Trophoblast cell (in vitro differentiated cells and primary cell): ENCODE data around the gene PIK3R6.

ENCODE experiments used
- DNase-seq, 2 donors: peaks; one replicate each; pipeline ENCODE4 v3.0.0-alpha.2; 2016
- H2AFZ ChIP-seq: 2 replicates; pipeline ENCODE4 v1.6.1; 2013; ENCODE audit warnings: low read length, moderate library complexity, mild to moderate bottlenecking; ENCODE audit not compliant: insufficient read depth, poor library complexity
- H2AK5ac ChIP-seq: 2 replicates; pipeline ENCODE4 v1.6.1; 2013; ENCODE audit warnings: mild to moderate bottlenecking, low read length
- H2BK120ac ChIP-seq: 2 replicates; pipeline ENCODE4 v1.6.1; 2013; ENCODE audit warnings: low read length, mild to moderate bottlenecking, moderate library complexity; ENCODE audit not compliant: insufficient read depth, poor library complexity
- H2BK12ac ChIP-seq: 2 replicates; pipeline ENCODE4 v1.6.1; 2013; ENCODE audit warnings: mild to moderate bottlenecking, low read length, moderate library complexity
- H2BK5ac ChIP-seq: 2 replicates; pipeline ENCODE4 v1.6.1; 2013; ENCODE audit warnings: low read length, low read depth, moderate library complexity, mild to moderate bottlenecking; ENCODE audit not compliant: poor library complexity
- H3K14ac ChIP-seq: 2 replicates; pipeline ENCODE4 v1.6.1; 2013; ENCODE audit warnings: mild to moderate bottlenecking, low read length
- H3K18ac ChIP-seq: 2 replicates; pipeline ENCODE4 v1.6.1; 2013; ENCODE audit warnings: mild to moderate bottlenecking, low read length
- H3K23ac ChIP-seq: 2 replicates; pipeline ENCODE4 v1.6.1; 2013; ENCODE audit warnings: low read length
- H3K27ac ChIP-seq: 2 replicates; pipeline ENCODE4 v1.5.1; 2013; ENCODE audit warnings: low read depth, mild to moderate bottlenecking, inconsistent platforms, low read length, moderate library complexity
- H3K27me3 ChIP-seq: 2 replicates; pipeline ENCODE4 v1.6.1; 2013; ENCODE audit warnings: inconsistent platforms, mild to moderate bottlenecking, low read length, moderate library complexity; ENCODE audit not compliant: insufficient read depth
- H3K36me3 ChIP-seq, 2 experiments: 1 replicate in 1 of 2; 2 replicates in 1 of 2; pipeline ENCODE4 v1.6.1; 2013; ENCODE audit warnings: low read length in 2 of 2, mild to moderate bottlenecking in 2 of 2, moderate library complexity in 1 of 2; ENCODE audit not compliant: insufficient read depth in 2 of 2, control insufficient read depth in 1 of 2
- H3K4ac ChIP-seq: 2 replicates; pipeline ENCODE4 v1.6.1; 2013; ENCODE audit warnings: low read depth, mild to moderate bottlenecking, low read length, moderate library complexity
- H3K4me1 ChIP-seq, 2 experiments: 1 replicate in 1 of 2; 2 replicates in 1 of 2; pipeline ENCODE4 v1.6.1; 2013; ENCODE audit warnings: low read length in 2 of 2, mild to moderate bottlenecking in 2 of 2, moderate library complexity in 1 of 2; ENCODE audit not compliant: insufficient read depth in 2 of 2, control insufficient read depth in 1 of 2
- H3K4me2 ChIP-seq: 2 replicates; pipeline ENCODE4 v1.6.1; 2013; ENCODE audit warnings: inconsistent platforms, mild to moderate bottlenecking, low read length, moderate library complexity
- H3K4me3 ChIP-seq: 2 replicates; pipeline ENCODE4 v1.5.1; 2013; ENCODE audit warnings: mild to moderate bottlenecking, low read depth, low read length, inconsistent platforms
- H3K79me1 ChIP-seq: one replicate; pipeline ENCODE4 v1.6.1; 2013; ENCODE audit warnings: low read length
- H3K79me2 ChIP-seq: 2 replicates; pipeline ENCODE4 v1.6.1; 2013; ENCODE audit warnings: low read length, mild to moderate bottlenecking; ENCODE audit not compliant: control insufficient read depth, insufficient read depth, poor library complexity
- H3K9ac ChIP-seq: 2 replicates; pipeline ENCODE4 v1.6.1; 2013; ENCODE audit warnings: mild to moderate bottlenecking, low read length
- H3K9me3 ChIP-seq: 2 replicates; pipeline ENCODE4 v1.6.1; 2013; ENCODE audit warnings: low read depth, mild to moderate bottlenecking, control low read depth, inconsistent platforms, low read length; ENCODE audit not compliant: insufficient read depth
- H4K12ac ChIP-seq: 2 replicates; pipeline ENCODE4 v1.6.1; 2013; ENCODE audit warnings: low read depth, mild to moderate bottlenecking, low read length, moderate library complexity
- H4K8ac ChIP-seq: 2 replicates; pipeline ENCODE4 v1.6.1; 2013; ENCODE audit warnings: low read depth, mild to moderate bottlenecking, low read length, moderate library complexity
- H4K91ac ChIP-seq: one replicate; pipeline ENCODE4 v1.6.1; 2013; ENCODE audit warnings: low read depth, mild to moderate bottlenecking, low read length, moderate library complexity
- WGBS: extraction: QIAGEN DNeasy Blood & Tissue Kit; methylation state at CpG from one replicate; pipeline ENCODE4 v1.1.7; 2013; ENCODE audit warnings: missing lambda C conversion rate; ENCODE audit not compliant: insufficient read length, insufficient coverage; ENCODE audit errors: extremely low coverage; 5-methylcytosine and 5-hydroxymethylcytosine counted together

PIK3R6 gene

DNA sequence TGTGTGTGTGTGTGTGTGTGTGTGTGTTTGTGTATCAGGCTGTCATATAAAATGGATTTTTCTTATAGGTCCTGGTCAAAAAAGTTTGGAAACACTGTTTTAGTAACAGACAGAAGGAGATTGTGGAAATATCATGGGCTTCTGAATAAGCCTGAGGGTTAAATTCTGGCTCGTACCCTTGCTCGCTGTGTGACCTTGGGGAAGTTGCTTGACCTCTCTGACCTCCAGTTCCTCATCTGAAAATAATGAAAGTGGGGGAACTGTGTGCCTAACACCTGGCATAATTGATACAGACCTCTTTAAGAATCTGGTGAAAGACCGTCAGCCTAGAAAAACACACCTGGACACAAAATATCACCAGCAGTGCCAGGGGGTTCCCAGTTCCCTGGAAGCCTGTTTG lies 25.6 kb upstream of the PIK3R6 start:
- no peaks in the 10 kb centered on the region for H3K27me3 ChIP-seq
- WGBS, result no CpG with 5 or more reads among the region's 3 CpGs

GRCh38 chr17:8892338-8892690 lies 24.8 kb upstream of the PIK3R6 start:
- H4K12ac ChIP-seq, result no peak overlapping the region
- no CpG with 5 or more reads among the region's 6 CpGs for WGBS
- H2AK5ac ChIP-seq, result no peak overlapping the region
- no peak overlapping the region for H3K4me3 ChIP-seq
- H3K79me1 ChIP-seq, result no peaks in the 10 kb centered on the region
- no peak overlapping the region for H3K27ac ChIP-seq
- H3K79me2 ChIP-seq, result no peaks in the 10 kb centered on the region
- no peak overlapping the region for H3K18ac ChIP-seq
- H3K27me3 ChIP-seq, result no peaks in the 10 kb centered on the region
- no peak overlapping the region for H2BK5ac ChIP-seq
- H3K4ac ChIP-seq, result no peak overlapping the region
- H2BK120ac ChIP-seq, result no peak overlapping the region
- no peak overlapping the region for H3K4me2 ChIP-seq
- DNase-seq, result no peak
- H2AFZ ChIP-seq, result no peak overlapping the region
- no peaks in the 10 kb centered on the region for H3K36me3 ChIP-seq
- H3K9me3 ChIP-seq, result peaks cover 3% of the 10 kb centered on the region
- H3K23ac ChIP-seq, result no peak overlapping the region
- no peak overlapping the region for H4K8ac ChIP-seq
- no peaks in the 10 kb centered on the region for H3K4me1 ChIP-seq
- H2BK12ac ChIP-seq, result no peak overlapping the region
- no peak overlapping the region for H3K14ac ChIP-seq
- H4K91ac ChIP-seq, result no peak overlapping the region
- no peak overlapping the region for H3K9ac ChIP-seq

More for the DNA sequence above, 25.6 kb upstream of the PIK3R6 start:
- Histone ChIP-seq H3K14ac (no peak overlapping the region), H2AK5ac (no peak overlapping the region), H2BK5ac (no peak overlapping the region), H3K9ac (no peak overlapping the region), H3K18ac (no peak overlapping the region), H2BK120ac (no peak overlapping the region), H3K36me3 (no peaks in the 10 kb centered on the region), H3K79me2 (no peaks in the 10 kb centered on the region), H4K8ac (no peak overlapping the region), H3K4me2 (no peak overlapping the region), H4K91ac (no peak overlapping the region), H3K4ac (no peak overlapping the region), H3K79me1 (no peaks in the 10 kb centered on the region), H4K12ac (no peak overlapping the region), H3K27ac (no peak overlapping the region), H3K4me1 (no peaks in the 10 kb centered on the region), H3K4me3 (no peak overlapping the region), H3K9me3 (peaks cover 3% of the 10 kb centered on the region), H3K23ac (no peak overlapping the region), H2BK12ac (no peak overlapping the region), H2AFZ (no peak overlapping the region)
- no peak for DNase-seq

DNA sequence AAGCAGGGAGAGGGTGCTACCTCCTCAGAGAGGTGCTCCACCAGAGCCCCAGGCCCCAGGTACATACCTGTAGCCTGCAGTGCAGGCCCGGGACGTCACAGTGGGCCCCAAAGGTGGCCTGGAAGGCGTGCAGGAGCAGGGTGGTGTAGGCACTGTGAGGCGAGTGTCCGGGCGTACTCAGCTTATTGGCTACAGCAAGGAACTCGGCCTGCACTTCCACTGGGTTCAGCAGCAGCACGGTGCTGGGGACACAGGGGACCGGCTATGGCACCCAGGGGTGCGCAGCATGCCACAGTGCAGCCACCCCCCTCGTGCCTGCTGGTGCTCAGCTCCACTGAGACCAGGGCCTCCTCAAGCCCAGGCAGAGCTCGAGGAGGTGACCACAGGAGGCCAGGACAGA lies 23.2 kb upstream of the PIK3R6 start:
- Histone ChIP-seq H3K4ac (no peak overlapping the region), H4K91ac (no peak overlapping the region), H2AFZ (no peak overlapping the region), H4K12ac (no peak overlapping the region), H3K4me3 (no peak overlapping the region), H3K27ac (no peak overlapping the region), H3K4me1 (no peaks in the 10 kb centered on the region), H3K79me1 (no peaks in the 10 kb centered on the region), H2BK5ac (no peak overlapping the region), H3K4me2 (no peak overlapping the region), H2BK120ac (no peak overlapping the region), H3K14ac (no peak overlapping the region), H2BK12ac (no peak overlapping the region), H3K23ac (no peak overlapping the region), H3K9ac (no peak overlapping the region), H2AK5ac (no peak overlapping the region), H3K36me3 (no peaks in the 10 kb centered on the region), H3K79me2 (no peaks in the 10 kb centered on the region), H4K8ac (no peak overlapping the region), H3K27me3 (no peaks in the 10 kb centered on the region), H3K18ac (no peak overlapping the region), H3K9me3 (peaks cover 3% of the 10 kb centered on the region)
- DNase-seq, result no peak
- WGBS, result no CpG with 5 or more reads among the region's 12 CpGs

- no peak for DNase-seq
- no peak overlapping the region for H3K4me2 ChIP-seq
- H2BK5ac ChIP-seq, result no peak overlapping the region
- no peak overlapping the region for H3K4me3 ChIP-seq
- H2BK120ac ChIP-seq, result no peak overlapping the region
- peaks cover 3% of the 10 kb centered on the region for H3K9me3 ChIP-seq
- H4K12ac ChIP-seq, result no peak overlapping the region
- no peaks in the 10 kb centered on the region for H3K36me3 ChIP-seq
- H3K4ac ChIP-seq, result no peak overlapping the region
- H4K91ac ChIP-seq, result no peak overlapping the region
- no peaks in the 10 kb centered on the region for H3K79me1 ChIP-seq
- no peaks in the 10 kb centered on the region for H3K79me2 ChIP-seq
- H3K18ac ChIP-seq, result no peak overlapping the region
- no peak overlapping the region for H3K9ac ChIP-seq
- H4K8ac ChIP-seq, result no peak overlapping the region
- no peaks in the 10 kb centered on the region for H3K27me3 ChIP-seq
- H2AFZ ChIP-seq, result no peak overlapping the region
- H2AK5ac ChIP-seq, result no peak overlapping the region
- no peak overlapping the region for H3K27ac ChIP-seq
- H3K23ac ChIP-seq, result no peak overlapping the region
- H3K4me1 ChIP-seq, result no peaks in the 10 kb centered on the region
- H3K14ac ChIP-seq, result no peak overlapping the region
- WGBS, result no CpG with 5 or more reads among the region's 14 CpGs
- H2BK12ac ChIP-seq, result no peak overlapping the region
Measured at GRCh38 chr17:8889458-8890210, 22.2 kb upstream of the PIK3R6 start.
